Mammary microvascular endothelial cell (primary cell): ENCODE measurements around the gene CCL3. TPM values are rescaled to one million over a fixed set of nuclear protein-coding genes. Genes with fewer than 3 reads are reported as not detected.

Source experiments
- total RNA-seq: library from RNA; depleted of rRNA; stranded (reverse); fragments of >200 nt; gene quantifications from 2 replicates; pipeline ENCODE4 v1.2.3, GENCODE V29; 2015

The CCL3 gene
- total RNA-seq: not detected in 2 replicates

DNA sequence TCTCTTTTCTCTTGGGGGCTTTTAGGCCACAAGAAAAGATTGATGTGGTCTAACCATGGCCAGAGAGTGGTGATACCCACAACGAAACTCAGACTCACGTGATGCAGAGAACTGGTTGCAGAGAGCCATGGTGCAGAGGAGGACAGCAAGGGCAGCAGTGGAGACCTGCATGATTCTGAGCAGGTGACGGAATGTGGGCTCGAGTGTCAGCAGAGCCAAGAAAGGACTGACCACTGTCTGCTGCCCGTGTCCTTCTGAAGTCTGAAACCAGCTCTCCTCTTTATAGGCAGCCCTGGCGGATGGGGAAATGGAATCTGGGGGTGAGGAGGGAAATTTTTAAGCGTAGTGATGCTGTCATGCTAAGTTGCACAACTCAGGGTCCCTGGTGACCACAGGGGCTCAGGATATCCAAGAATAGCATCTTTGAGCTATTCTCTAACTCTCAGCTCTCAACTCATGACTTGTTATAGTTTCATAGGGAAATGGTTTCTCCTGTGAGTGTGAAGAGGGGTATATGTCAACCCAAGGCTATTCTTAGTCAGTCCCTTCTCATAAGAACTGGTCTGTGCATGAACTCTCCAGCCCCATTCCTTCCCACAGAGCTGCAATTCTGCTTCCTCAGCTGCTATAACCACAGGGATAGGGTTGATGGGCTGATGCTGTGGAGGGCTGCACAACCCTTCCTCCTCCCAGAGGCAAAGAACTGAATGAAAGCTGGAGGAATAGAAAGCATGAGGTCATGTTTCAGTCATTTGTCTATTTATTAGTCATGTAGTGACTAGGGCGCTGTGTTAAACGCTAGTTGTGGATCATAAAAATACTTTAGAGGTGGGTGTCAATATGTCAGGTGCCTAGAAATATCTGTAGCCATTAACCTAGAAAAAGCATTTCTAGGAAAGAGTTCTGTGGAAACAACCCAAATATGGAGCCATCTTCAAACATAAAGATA lies at the start of gene CCL3:
Gene CCL3, minus strand, starts transcription at position 256 of the 949 bp plus-strand sequence. Its CDS starts 85 bp downstream, at position 171.

DNA sequence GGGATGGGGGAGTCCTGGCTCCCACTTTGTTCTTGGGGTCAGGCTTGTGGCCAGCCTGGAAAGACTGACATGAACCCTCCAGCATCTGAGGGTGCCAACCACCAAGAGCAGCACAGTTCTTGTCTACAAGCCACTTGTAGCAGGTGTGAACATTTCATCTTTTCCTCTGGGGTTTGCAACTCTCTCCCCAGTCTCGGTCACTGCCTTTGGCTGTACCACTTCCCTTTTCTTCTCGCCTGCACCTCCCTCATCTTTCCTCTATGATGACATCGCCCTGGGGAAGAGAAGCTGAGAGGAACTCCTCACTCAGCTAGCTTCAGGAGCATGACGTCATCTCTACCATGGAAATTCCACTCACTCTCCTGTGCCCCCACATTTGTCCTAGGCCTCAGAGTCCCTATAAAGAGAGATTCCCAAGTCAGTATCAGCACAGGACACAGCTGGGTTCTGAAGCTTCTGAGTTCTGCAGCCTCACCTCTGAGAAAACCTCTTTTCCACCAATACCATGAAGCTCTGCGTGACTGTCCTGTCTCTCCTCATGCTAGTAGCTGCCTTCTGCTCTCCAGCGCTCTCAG lies 13.5 kb upstream of the CCL3 start, which contains the start of gene CCL4:
Gene CCL4, plus strand, starts transcription at position 427 of the 575 bp plus-strand sequence. Its CDS starts 79 bp downstream, at position 506.

DNA sequence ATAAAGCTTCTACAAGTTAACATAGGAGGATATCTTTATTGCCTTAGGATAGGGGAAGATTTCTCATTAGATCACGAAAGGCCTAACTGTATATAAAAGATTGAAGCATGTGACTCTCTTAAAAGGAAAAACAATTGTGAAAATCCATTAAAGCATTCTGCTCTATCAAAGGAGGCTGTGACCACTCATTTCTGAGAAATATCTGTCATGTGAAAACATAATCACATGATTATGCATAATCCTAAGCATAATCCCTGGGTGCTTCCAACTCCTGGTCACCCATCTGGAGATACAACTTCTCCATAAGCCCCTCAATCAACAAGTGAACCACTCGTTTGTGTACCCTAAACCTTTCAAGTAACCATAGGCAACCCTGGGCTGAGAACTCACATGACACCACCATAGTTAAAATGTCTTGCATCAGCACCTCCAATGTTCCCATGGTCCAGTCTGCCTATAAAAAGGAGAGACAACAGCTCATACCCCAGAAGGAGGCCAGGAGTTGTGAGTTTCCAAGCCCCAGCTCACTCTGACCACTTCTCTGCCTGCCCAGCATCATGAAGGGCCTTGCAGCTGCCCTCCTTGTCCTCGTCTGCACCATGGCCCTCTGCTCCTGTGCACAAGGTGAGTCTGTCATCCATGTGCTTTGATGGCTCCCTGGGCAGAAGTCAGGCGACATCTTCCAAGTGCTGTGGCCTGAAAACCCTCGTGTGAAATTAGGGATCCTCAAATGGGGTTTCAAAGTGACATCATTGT lies 26.0 kb downstream of the CCL3 start, which contains the start of gene CCL18:
Gene CCL18, plus strand, starts transcription at position 487 of the 756 bp plus-strand sequence. Its CDS starts 71 bp downstream, at position 558.

Other genes starting within 250 kb of the CCL3 start
- gene HEATR9, start 221.3 kb downstream of the CCL3 start, total RNA-seq: not detected in 2 replicates
- 4.7 and 5.0 TPM in 2 replicates for gene CCL5, start 209.8 kb downstream of the CCL3 start, total RNA-seq
- 0.20 and 0.80 TPM in 2 replicates for gene RDM1, start 159.4 kb downstream of the CCL3 start, total RNA-seq
- not detected in 2 replicates for gene LYZL6, start 146.4 kb downstream of the CCL3 start, total RNA-seq
- not detected in 2 replicates for gene CCL16, start 108.6 kb downstream of the CCL3 start, total RNA-seq
- gene CCL14, start 103.4 kb downstream of the CCL3 start, total RNA-seq: 0.80 and 4.8 TPM in 2 replicates
- not detected in 2 replicates for gene CCL15, start 88.6 kb downstream of the CCL3 start, total RNA-seq
- not detected in 2 replicates for gene CCL23, start 72.2 kb downstream of the CCL3 start, total RNA-seq
- gene CCL18, start 25.9 kb downstream of the CCL3 start, total RNA-seq: not detected in 2 replicates
- not detected in 2 replicates for gene CCL4, start 13.7 kb upstream of the CCL3 start, total RNA-seq
- 3.2 TPM in 1 of 2 replicates, not detected in the other for gene TBC1D3B, start 86.5 kb upstream of the CCL3 start, total RNA-seq
- gene CCL3L1, start 106.6 kb upstream of the CCL3 start, total RNA-seq: not detected in 2 replicates
- gene CCL4L2, start 120.9 kb upstream of the CCL3 start, total RNA-seq: not detected in 2 replicates
- not detected in 2 replicates for gene TBC1D3I, start 174.4 kb upstream of the CCL3 start, total RNA-seq
- gene TBC1D3G, start 233.7 kb upstream of the CCL3 start, total RNA-seq: 0.89 and 1.5 TPM in 2 replicates